GOT3 (cell line): ENCODE measurements around the gene TEAD3.
"Not testable (repeated sequence)": the region's sequence is repeated elsewhere in the genome, so short reads cannot be mapped to it uniquely, and the experiment has no call there.

ENCODE experiments used
- DNase-seq: peaks from one replicate; lab custom pipeline; 2025; ENCODE audit warnings: mixed read lengths; lab: John Stamatoyannopoulos, UW

The TEAD3 gene

GRCh38 chr6:35451354-35452182 lies 45.3 kb downstream of the TEAD3 start:
- no peak for DNase-seq

GRCh38 chr6:35449287-35449881 lies 47.5 kb downstream of the TEAD3 start:
- DNase-seq, result no peak

- no peak for DNase-seq
Observed at GRCh38 chr6:35448191-35448590, 48.7 kb downstream of the TEAD3 start.

GRCh38 chr6:35445691-35446090 lies 51.2 kb downstream of the TEAD3 start:
- no peak for DNase-seq

GRCh38 chr6:35443341-35444030 lies 53.4 kb downstream of the TEAD3 start:
- no peak for DNase-seq

GRCh38 chr6:35442693-35443092 lies 54.2 kb downstream of the TEAD3 start:
- DNase-seq, result no peak

GRCh38 chr6:35441642-35442041 lies 55.2 kb downstream of the TEAD3 start:
- DNase-seq, result no peak

- DNase-seq, result no peak
Observed at GRCh38 chr6:35441205-35441604, 55.7 kb downstream of the TEAD3 start.

- no peak for DNase-seq
Observed at GRCh38 chr6:35439308-35439707, 57.6 kb downstream of the TEAD3 start.

- DNase-seq, result not testable (repeated sequence)
Observed at GRCh38 chr6:35438378-35439065, 58.4 kb downstream of the TEAD3 start.

- no peak for DNase-seq
Observed at GRCh38 chr6:35436071-35436857, 60.6 kb downstream of the TEAD3 start.

- no peak for DNase-seq
Observed at GRCh38 chr6:35435074-35435837, 61.6 kb downstream of the TEAD3 start.

GRCh38 chr6:35432702-35433101 lies 64.2 kb downstream of the TEAD3 start:
- DNase-seq, result not testable (repeated sequence)

GRCh38 chr6:35432291-35432690 lies 64.6 kb downstream of the TEAD3 start:
- no peak for DNase-seq

- no peak for DNase-seq
Observed at GRCh38 chr6:35429463-35429862, 67.4 kb downstream of the TEAD3 start.

- no peak for DNase-seq
Observed at GRCh38 chr6:35428421-35429149, 68.3 kb downstream of the TEAD3 start.

- DNase-seq, result no peak
Observed at GRCh38 chr6:35427851-35428321, 69.0 kb downstream of the TEAD3 start.

GRCh38 chr6:35427435-35427834 lies 69.4 kb downstream of the TEAD3 start:
- DNase-seq, result no peak

- DNase-seq, result no peak
Observed at GRCh38 chr6:35426074-35426473, 70.8 kb downstream of the TEAD3 start.

GRCh38 chr6:35425284-35425683 lies 71.6 kb downstream of the TEAD3 start:
- DNase-seq, result no peak
